Aorta (tissue), 5 donors: ENCODE results near the gene IBTK. TPM values are rescaled to one million over a fixed set of nuclear protein-coding genes. Genes with fewer than 3 reads are reported as not detected.
"Not testable (repeated sequence)": the region's sequence is repeated elsewhere in the genome, so short reads cannot be mapped to it uniquely, and the experiment has no call there.

ENCODE experiments used
- ATAC-seq: fragments of 200-7000 bp; cut with Tn5 transposase; one replicate; pipeline ENCODE4 v1.9.1; 2022; ENCODE audit warnings: moderate library complexity; ENCODE audit not compliant: low FRiP score
- DNase-seq, 2 donors: peaks; one replicate each; pipeline ENCODE4 v3.0.0-alpha.2; 2020
- H3K27ac ChIP-seq, 2 donors: one replicate each; pipeline ENCODE4 v1.5.1; 2013; ENCODE audit warnings: low read length in 2 of 2, mild to moderate bottlenecking in 2 of 2, moderate library complexity in 2 of 2, control low read depth in 1 of 2, inconsistent platforms in 1 of 2, low read depth in 1 of 2
- H3K27me3 ChIP-seq, 2 donors: one replicate each; pipeline ENCODE4 v1.6.1; 2013; ENCODE audit warnings: control low read depth in 1 of 2, low read length in 1 of 2, mild to moderate bottlenecking in 1 of 2, moderate library complexity in 1 of 2; ENCODE audit not compliant: insufficient read depth in 2 of 2, control insufficient read depth in 1 of 2
- H3K36me3 ChIP-seq, 2 donors: one replicate each; pipeline ENCODE4 v1.6.1; 2013; ENCODE audit warnings: control low read depth in 1 of 2, low read length in 1 of 2, mild to moderate bottlenecking in 1 of 2; ENCODE audit not compliant: insufficient read depth in 2 of 2, control insufficient read depth in 1 of 2
- H3K4me1 ChIP-seq, 2 donors: one replicate each; pipeline ENCODE4 v1.6.1; 2013; ENCODE audit warnings: low read length in 2 of 2, control low read depth in 1 of 2, mild to moderate bottlenecking in 1 of 2, moderate library complexity in 1 of 2; ENCODE audit not compliant: insufficient read depth in 2 of 2, control insufficient read depth in 1 of 2
- H3K4me3 ChIP-seq, 2 donors: one replicate each; pipeline ENCODE4 v1.5.1; 2013; ENCODE audit warnings: low read length in 2 of 2, control low read depth in 1 of 2, mild to moderate bottlenecking in 1 of 2
- H3K9me3 ChIP-seq: one replicate; pipeline ENCODE4 v1.6.1; 2013; ENCODE audit warnings: mild to moderate bottlenecking, low read length; ENCODE audit not compliant: control insufficient read depth
- WGBS, 2 donors: extraction: QIAGEN DNeasy Blood & Tissue Kit; methylation state at CpG; one replicate each; pipeline ENCODE4 v1.1.7; 2013; 5-methylcytosine and 5-hydroxymethylcytosine counted together
- intact Hi-C, 2 donors: fragments of 100-400 bp; cut with DNase I; formaldehyde crosslinking; loops; one replicate each; pipeline versions ENCODE4 v1.14.2 to v1.15.0; 2022
- polyA plus RNA-seq, 2 donors: library from polyadenylated mRNA; stranded (reverse); fragments of 200-250 nt; gene quantifications; one replicate each; pipeline ENCODE4 v1.2.3, GENCODE V29; 2013
- total RNA-seq, 2 donors: library from RNA; stranded (reverse); fragmentation: NEBNext Ultra II Directional; extraction: Animal tissue kit (Norgen Biotek cat#: 25700); gene quantifications; one replicate each; pipeline ENCODE4 v1.2.1, GENCODE V29; 2021
- donor health status: healthy with polysubstance abuse.
- donor health status: Bipolar disorder and iron deficiency.
- donor health status: DM: no; HTN: no; CAD: no.
- donor health status: DM: no; HTN: no; CAD: no.
- donor health status: DM: yes; HTN: yes; CAD: no.

IBTK gene
- total and polyA plus RNA-seq, 4 donors = 16.3 to 34.0 (median 26.8) TPM

- H3K4me3 ChIP-seq, H3K27me3 ChIP-seq, H3K36me3 ChIP-seq, H3K27ac ChIP-seq, H3K9me3 ChIP-seq, intact Hi-C loops, ATAC-seq, DNase-seq, H3K4me1 ChIP-seq: not testable (repeated sequence)
- 95 to 96% methylated on average over 9 of the region's 9 CpGs for WGBS, 2 donors
These were observed 118.6 kb downstream of the IBTK start for GRCh38 chr6:82128973-82129372.

- no peaks in the 10 kb centered on the region for H3K27me3 ChIP-seq
- no peaks in the 10 kb centered on the region for H3K36me3 ChIP-seq
- WGBS, 2 donors = 96 to 97% methylated on average over 7 of the region's 7 CpGs
- intact Hi-C loops = no loop called here
- no peak overlapping the region for H3K4me3 ChIP-seq
- no peak overlapping the region for H3K27ac ChIP-seq
- H3K9me3 ChIP-seq = no peaks in the 10 kb centered on the region
- H3K4me1 ChIP-seq = peaks cover 0 to 2% of the 10 kb centered on the region in 2 donors
- DNase-seq (no peak), ATAC-seq (no peak)
These were observed 123.9 kb downstream of the IBTK start for GRCh38 chr6:82123632-82124031.

Other genes with a start within 250 kb of the IBTK start
- gene TPBG, start 116.1 kb upstream of the IBTK start, total RNA-seq = 10 to 100 TPM; 20.1 to 27.6 TPM
- gene TPBG, start 116.1 kb upstream of the IBTK start, polyA plus RNA-seq = 10 to 100 TPM in 1 of 2 donors, 1 to 10 TPM in 1; 3.4 to 30.0 TPM